SK-N-SH treated with all-trans-retinoic acid at 6 μM for 48 hours (cell line): ENCODE measurements around the gene MYLK.

ENCODE experiments used
- ATAC-seq: fragments of 200-7000 bp; cut with Tn5 transposase; 3 replicates; pipeline ENCODE4 v1.9.1; 2020; ENCODE audit warnings: mild to moderate bottlenecking, moderate library complexity
- ARNTL ChIP-seq: fragments of 450-650 bp; formaldehyde crosslinking; IDR thresholded peaks from 2 replicates; pipeline ENCODE4 v1.5.0; 2020; ENCODE audit warnings: low read depth, mild to moderate bottlenecking, moderate library complexity, borderline replicate concordance
- BACH2 ChIP-seq: fragments of 250-450 bp; sonication (Bioruptor Pico); IDR thresholded peaks from 2 replicates; pipeline ENCODE4 v1.9.0; 2021; ENCODE audit warnings: mild to moderate bottlenecking, borderline replicate concordance
- CSDC2 ChIP-seq: fragments of 250-450 bp; sonication (Bioruptor Pico); IDR thresholded peaks from 2 replicates; pipeline ENCODE4 v1.5.0; 2020; ENCODE audit warnings: mild to moderate bottlenecking, moderate library complexity
- ESRRG ChIP-seq: fragments of 250-450 bp; sonication (Bioruptor Pico); IDR thresholded peaks from 2 replicates; pipeline ENCODE4 v1.6.1; 2021; ENCODE audit warnings: mild to moderate bottlenecking
- ISL1 ChIP-seq: fragments of 250-450 bp; sonication (Bioruptor Pico); IDR thresholded peaks from 2 replicates; pipeline ENCODE4 v2.1.2; 2022; ENCODE audit warnings: mild to moderate bottlenecking, moderate library complexity
- OSR1 ChIP-seq: fragments of 250-450 bp; sonication (Bioruptor Pico); IDR thresholded peaks from 2 replicates; pipeline ENCODE4 v1.8.0; 2022; ENCODE audit warnings: moderate library complexity, mild to moderate bottlenecking, inconsistent platforms
- RARB ChIP-seq: fragments of 250-450 bp; sonication (Bioruptor Pico); IDR thresholded peaks from 2 replicates; pipeline ENCODE4 v1.8.0; 2021; ENCODE audit warnings: mild to moderate bottlenecking, moderate library complexity
- SNAI2 ChIP-seq: fragments of 250-450 bp; sonication (Bioruptor Pico); IDR thresholded peaks from 2 replicates; pipeline ENCODE4 v1.5.0; 2020; ENCODE audit warnings: mild to moderate bottlenecking, moderate library complexity
- TCF4 ChIP-seq: fragments of 250-450 bp; sonication (Bioruptor Pico); IDR thresholded peaks from 2 replicates; pipeline ENCODE4 v1.8.0; 2021; ENCODE audit warnings: mild to moderate bottlenecking, moderate library complexity, borderline replicate concordance
- TOX ChIP-seq: fragments of 250-450 bp; sonication (Bioruptor Pico); IDR thresholded peaks from 2 replicates; pipeline ENCODE4 v1.8.0; 2021; ENCODE audit warnings: mild to moderate bottlenecking, moderate library complexity, borderline replicate concordance
- ZC3H10 ChIP-seq: fragments of 250-450 bp; sonication (Bioruptor Pico); IDR thresholded peaks from 2 replicates; pipeline ENCODE4 v1.5.1; 2021; ENCODE audit warnings: mild to moderate bottlenecking, moderate library complexity
- ZFP30 ChIP-seq: fragments of 450-650 bp; formaldehyde crosslinking; IDR thresholded peaks from 2 replicates; pipeline ENCODE4 v1.5.0; 2022; ENCODE audit warnings: mild to moderate bottlenecking, moderate library complexity
- ZNF565 ChIP-seq: fragments of 450-650 bp; formaldehyde crosslinking; conservative IDR thresholded peaks from 2 replicates; pipeline ENCODE4 v1.5.0; 2020; ENCODE audit warnings: low read depth, mild to moderate bottlenecking, moderate library complexity
- ZNF70 ChIP-seq: fragments of 450-650 bp; formaldehyde crosslinking; IDR thresholded peaks from 2 replicates; pipeline ENCODE4 v1.5.0; 2020; ENCODE audit warnings: mild to moderate bottlenecking, moderate library complexity
- ZNF8 ChIP-seq: fragments of 450-650 bp; formaldehyde crosslinking; IDR thresholded peaks from 2 replicates; pipeline ENCODE4 v1.5.0; 2020; ENCODE audit warnings: mild to moderate bottlenecking, moderate library complexity
- TF ChIP-seq, protein P1 (sequence below): fragments of 250-450 bp; sonication (Bioruptor Pico); IDR thresholded peaks from 2 replicates; pipeline ENCODE4 v1.5.1; 2021; ENCODE audit warnings: mild to moderate bottlenecking, moderate library complexity
- TF ChIP-seq, protein P2 (sequence below): fragments of 250-450 bp; sonication (Bioruptor Pico); IDR thresholded peaks from 2 replicates; pipeline ENCODE4 v1.5.0; 2020; ENCODE audit warnings: mild to moderate bottlenecking, moderate library complexity
- TF ChIP-seq, protein P3 (sequence below): fragments of 250-450 bp; sonication (Bioruptor Pico); IDR thresholded peaks from 2 replicates; pipeline ENCODE4 v1.8.0; 2020; ENCODE audit warnings: mild to moderate bottlenecking, moderate library complexity, borderline replicate concordance
- TF ChIP-seq, protein P4 (sequence below): fragments of 250-450 bp; sonication (Bioruptor Pico); IDR thresholded peaks from 2 replicates; pipeline ENCODE4 v1.5.1; 2020; ENCODE audit warnings: low read depth, mild to moderate bottlenecking, moderate library complexity

Gene MYLK

DNA sequence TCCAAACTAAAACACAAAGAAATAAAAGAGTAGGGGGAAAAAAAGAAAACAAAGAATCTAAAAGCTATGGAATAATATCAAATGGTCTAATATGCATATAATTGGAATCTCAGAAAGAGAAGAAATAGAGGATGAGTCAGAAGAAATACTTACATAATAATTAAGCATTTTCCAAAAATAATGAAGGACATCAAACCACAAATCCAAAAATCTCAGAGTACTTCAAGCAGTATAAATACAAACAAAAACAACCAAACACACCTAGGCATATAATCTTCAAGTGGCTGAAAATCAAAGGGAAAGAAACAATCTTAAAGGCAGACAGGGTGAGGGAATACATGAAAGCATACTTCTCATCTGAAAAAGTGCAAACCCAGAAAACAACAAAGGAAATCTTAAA, 46.3 kb downstream of the MYLK start:
- TF ChIP-seq ZNF565 (CRISPR knock-in tag) (no peak), ZNF8 (no peak)
- TF ChIP-seq, protein P1, sequence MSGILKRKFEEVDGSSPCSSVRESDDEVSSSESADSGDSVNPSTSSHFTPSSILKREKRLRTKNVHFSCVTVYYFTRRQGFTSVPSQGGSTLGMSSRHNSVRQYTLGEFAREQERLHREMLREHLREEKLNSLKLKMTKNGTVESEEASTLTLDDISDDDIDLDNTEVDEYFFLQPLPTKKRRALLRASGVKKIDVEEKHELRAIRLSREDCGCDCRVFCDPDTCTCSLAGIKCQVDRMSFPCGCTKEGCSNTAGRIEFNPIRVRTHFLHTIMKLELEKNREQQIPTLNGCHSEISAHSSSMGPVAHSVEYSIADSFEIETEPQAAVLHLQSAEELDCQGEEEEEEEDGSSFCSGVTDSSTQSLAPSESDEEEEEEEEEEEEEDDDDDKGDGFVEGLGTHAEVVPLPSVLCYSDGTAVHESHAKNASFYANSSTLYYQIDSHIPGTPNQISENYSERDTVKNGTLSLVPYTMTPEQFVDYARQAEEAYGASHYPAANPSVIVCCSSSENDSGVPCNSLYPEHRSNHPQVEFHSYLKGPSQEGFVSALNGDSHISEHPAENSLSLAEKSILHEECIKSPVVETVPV (CRISPR knock-in tag), result no peak
- no peak for ATAC-seq

DNA sequence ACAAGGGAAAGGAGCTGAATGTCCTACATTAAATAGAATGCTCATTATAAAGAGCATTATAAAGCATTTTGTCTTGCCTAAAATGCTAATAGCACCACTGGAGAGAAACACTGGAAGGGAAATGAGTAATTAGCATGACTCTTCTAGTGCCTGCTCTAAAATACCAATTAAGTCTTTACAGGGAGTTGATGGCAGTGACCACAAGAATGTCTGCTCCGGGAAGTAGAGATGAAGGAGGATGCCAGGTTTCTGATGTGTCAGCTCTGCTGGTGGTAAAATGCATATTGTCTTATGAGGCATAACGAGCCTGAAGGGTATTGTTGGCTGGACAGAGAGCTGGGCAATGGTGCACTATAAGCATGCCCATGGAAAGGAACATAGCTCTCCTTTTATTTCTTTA, 49.5 kb downstream of the MYLK start:
- TF ChIP-seq, protein P2, sequence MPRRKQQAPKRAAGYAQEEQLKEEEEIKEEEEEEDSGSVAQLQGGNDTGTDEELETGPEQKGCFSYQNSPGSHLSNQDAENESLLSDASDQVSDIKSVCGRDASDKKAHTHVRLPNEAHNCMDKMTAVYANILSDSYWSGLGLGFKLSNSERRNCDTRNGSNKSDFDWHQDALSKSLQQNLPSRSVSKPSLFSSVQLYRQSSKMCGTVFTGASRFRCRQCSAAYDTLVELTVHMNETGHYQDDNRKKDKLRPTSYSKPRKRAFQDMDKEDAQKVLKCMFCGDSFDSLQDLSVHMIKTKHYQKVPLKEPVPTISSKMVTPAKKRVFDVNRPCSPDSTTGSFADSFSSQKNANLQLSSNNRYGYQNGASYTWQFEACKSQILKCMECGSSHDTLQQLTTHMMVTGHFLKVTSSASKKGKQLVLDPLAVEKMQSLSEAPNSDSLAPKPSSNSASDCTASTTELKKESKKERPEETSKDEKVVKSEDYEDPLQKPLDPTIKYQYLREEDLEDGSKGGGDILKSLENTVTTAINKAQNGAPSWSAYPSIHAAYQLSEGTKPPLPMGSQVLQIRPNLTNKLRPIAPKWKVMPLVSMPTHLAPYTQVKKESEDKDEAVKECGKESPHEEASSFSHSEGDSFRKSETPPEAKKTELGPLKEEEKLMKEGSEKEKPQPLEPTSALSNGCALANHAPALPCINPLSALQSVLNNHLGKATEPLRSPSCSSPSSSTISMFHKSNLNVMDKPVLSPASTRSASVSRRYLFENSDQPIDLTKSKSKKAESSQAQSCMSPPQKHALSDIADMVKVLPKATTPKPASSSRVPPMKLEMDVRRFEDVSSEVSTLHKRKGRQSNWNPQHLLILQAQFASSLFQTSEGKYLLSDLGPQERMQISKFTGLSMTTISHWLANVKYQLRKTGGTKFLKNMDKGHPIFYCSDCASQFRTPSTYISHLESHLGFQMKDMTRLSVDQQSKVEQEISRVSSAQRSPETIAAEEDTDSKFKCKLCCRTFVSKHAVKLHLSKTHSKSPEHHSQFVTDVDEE (CRISPR knock-in tag), result no peak
- TF ChIP-seq, protein P1 (CRISPR knock-in tag), result no peak
- TF ChIP-seq ISL1 (no peak), TCF4 (CRISPR knock-in tag) (no peak), TOX (CRISPR knock-in tag) (no peak)
- ATAC-seq, result peak; percentile 91

DNA sequence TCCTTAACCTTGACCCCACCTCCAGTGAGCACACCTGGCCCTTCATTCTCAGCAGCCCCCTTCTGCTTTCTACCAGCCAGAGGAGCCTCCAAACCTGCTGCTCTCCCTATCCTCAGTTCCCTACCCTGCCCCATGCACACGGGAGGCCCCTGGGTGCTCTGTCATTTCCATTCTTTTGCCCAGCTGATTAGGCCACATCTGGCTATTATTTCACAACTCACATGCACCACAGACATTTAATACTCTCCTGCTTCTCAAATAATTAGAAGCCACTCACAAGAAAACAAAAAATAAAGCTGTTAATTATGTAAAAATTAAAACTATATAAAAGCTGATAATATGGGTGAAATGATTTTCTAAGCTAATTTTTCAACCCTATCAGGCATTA, 50.7 kb downstream of the MYLK start:
- TF ChIP-seq, protein P1 (CRISPR knock-in tag), result no peak
- TF ChIP-seq TCF4 (CRISPR knock-in tag) (no peak), ARNTL (CRISPR knock-in tag) (no peak), ISL1 (no peak), BACH2 (CRISPR knock-in tag) (no peak), ZC3H10 (CRISPR knock-in tag) (no peak), ZFP30 (CRISPR knock-in tag) (no peak), ESRRG (CRISPR knock-in tag) (no peak), OSR1 (CRISPR knock-in tag) (no peak), ZNF70 (CRISPR knock-in tag) (no peak), SNAI2 (no peak), RARB (CRISPR knock-in tag) (no peak), CSDC2 (no peak)
- TF ChIP-seq, protein P3, sequence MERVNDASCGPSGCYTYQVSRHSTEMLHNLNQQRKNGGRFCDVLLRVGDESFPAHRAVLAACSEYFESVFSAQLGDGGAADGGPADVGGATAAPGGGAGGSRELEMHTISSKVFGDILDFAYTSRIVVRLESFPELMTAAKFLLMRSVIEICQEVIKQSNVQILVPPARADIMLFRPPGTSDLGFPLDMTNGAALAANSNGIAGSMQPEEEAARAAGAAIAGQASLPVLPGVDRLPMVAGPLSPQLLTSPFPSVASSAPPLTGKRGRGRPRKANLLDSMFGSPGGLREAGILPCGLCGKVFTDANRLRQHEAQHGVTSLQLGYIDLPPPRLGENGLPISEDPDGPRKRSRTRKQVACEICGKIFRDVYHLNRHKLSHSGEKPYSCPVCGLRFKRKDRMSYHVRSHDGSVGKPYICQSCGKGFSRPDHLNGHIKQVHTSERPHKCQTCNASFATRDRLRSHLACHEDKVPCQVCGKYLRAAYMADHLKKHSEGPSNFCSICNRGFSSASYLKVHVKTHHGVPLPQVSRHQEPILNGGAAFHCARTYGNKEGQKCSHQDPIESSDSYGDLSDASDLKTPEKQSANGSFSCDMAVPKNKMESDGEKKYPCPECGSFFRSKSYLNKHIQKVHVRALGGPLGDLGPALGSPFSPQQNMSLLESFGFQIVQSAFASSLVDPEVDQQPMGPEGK (CRISPR knock-in tag), result no peak
- TF ChIP-seq, protein P2 (CRISPR knock-in tag), result no peak
- TF ChIP-seq, protein P4, sequence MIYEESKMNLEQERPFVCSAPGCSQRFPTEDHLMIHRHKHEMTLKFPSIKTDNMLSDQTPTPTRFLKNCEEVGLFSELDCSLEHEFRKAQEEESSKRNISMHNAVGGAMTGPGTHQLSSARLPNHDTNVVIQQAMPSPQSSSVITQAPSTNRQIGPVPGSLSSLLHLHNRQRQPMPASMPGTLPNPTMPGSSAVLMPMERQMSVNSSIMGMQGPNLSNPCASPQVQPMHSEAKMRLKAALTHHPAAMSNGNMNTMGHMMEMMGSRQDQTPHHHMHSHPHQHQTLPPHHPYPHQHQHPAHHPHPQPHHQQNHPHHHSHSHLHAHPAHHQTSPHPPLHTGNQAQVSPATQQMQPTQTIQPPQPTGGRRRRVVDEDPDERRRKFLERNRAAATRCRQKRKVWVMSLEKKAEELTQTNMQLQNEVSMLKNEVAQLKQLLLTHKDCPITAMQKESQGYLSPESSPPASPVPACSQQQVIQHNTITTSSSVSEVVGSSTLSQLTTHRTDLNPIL (CRISPR knock-in tag), result no peak
- no peak for ATAC-seq
